Lower leg skin (tissue), 4 donors: ENCODE data around the gene ELMO3. TPM values are rescaled to one million over a fixed set of nuclear protein-coding genes. Genes with fewer than 3 reads are reported as not detected.

ENCODE experiments used
- DNase-seq, 2 donors: peaks; one replicate each; pipeline ENCODE4 v3.0.0-alpha.2; 2019; ENCODE audit warnings: low spot score in 2 of 2
- H3K4me3 ChIP-seq: fragments of 200-600 bp; sonication (generic); 2 replicates; pipeline ENCODE4 v1.5.1; 2017; ENCODE audit warnings: mild to moderate bottlenecking, low read depth; ENCODE audit not compliant: poor library complexity, severe bottlenecking
- POLR2A ChIP-seq, 2 donors: fragments of 450-650 bp; IDR thresholded peaks; one replicate each; pipeline ENCODE4 v1.6.1; 2016 to 2017; ENCODE audit warnings: antibody characterized with exemption in 2 of 2, mild to moderate bottlenecking in 1 of 2, moderate library complexity in 1 of 2
- WGBS, 2 donors: methylation state at CpG; one replicate each; pipeline ENCODE4 v1.1.5; 2018; 5-methylcytosine and 5-hydroxymethylcytosine counted together
- intact Hi-C: fragments of 100-400 bp; cut with DNase I; formaldehyde crosslinking; loops from one replicate; pipeline ENCODE4 v1.15.0; 2023; ENCODE audit warnings: low total_unique reads
- total RNA-seq, 4 donors: library from RNA; depleted of rRNA; stranded (reverse); fragments of >200 nt; gene quantifications; one replicate each; pipeline ENCODE4 v1.1.0, GENCODE V29; 2016
- TF ChIP-seq, protein P1 (sequence below), 3 donors: fragments of 450-650 bp; IDR thresholded peaks; one replicate each; pipeline ENCODE4 v1.5.1; 2016; ENCODE audit warnings: antibody characterized with exemption in 3 of 3, mild to moderate bottlenecking in 3 of 3, moderate library complexity in 2 of 3

Gene ELMO3
- total RNA-seq, 4 donors from 2014 or later = 37.2 to 62.2 (median 51.6) TPM

DNA sequence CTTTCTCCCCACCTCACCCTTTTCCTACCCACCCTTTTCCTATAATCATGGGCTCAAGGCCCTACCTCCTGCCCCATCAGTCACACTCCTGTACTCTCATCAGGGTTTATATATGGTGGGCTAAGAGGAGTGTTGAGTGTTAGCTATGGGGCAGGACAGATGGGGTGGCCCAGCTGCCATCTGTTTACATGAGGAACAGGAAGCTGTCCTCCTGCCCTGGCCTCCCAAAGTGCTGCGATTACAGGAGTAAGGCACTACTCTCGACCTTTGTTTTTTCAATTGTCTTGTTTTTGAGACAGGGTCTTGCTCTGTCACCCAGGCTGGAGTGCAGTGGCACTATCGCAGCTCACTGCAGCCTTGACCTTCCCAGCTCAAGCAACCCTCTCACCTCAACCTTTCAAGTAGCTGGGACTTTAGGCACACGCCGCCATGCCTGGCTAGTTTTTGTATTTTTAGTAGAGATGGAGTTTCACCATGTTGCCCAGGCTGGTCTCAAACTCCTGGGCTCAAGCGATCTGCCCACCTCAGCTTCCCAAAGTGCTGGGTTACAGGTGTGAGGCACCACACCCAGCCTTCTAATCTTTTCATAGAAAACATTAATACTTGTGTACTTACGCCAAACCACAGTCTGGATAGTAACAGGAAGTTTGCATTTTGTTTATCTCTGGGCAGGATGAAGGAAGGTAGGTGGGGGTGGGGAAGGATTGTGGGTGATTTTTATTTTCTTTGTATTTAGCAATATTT lies 40.9 kb upstream of the ELMO3 start:
- intact Hi-C loops = loop anchor here (5.0 kb wide), 1 partner anchor 181 kb away; no protein-coding TSS in a partner anchor
- H3K4me3 ChIP-seq = no peak overlapping the region
- 70 to 80% methylated on average over 7 of the region's 7 CpGs for WGBS, 2 donors
- TF ChIP-seq, protein P1, sequence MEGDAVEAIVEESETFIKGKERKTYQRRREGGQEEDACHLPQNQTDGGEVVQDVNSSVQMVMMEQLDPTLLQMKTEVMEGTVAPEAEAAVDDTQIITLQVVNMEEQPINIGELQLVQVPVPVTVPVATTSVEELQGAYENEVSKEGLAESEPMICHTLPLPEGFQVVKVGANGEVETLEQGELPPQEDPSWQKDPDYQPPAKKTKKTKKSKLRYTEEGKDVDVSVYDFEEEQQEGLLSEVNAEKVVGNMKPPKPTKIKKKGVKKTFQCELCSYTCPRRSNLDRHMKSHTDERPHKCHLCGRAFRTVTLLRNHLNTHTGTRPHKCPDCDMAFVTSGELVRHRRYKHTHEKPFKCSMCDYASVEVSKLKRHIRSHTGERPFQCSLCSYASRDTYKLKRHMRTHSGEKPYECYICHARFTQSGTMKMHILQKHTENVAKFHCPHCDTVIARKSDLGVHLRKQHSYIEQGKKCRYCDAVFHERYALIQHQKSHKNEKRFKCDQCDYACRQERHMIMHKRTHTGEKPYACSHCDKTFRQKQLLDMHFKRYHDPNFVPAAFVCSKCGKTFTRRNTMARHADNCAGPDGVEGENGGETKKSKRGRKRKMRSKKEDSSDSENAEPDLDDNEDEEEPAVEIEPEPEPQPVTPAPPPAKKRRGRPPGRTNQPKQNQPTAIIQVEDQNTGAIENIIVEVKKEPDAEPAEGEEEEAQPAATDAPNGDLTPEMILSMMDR (IDR thresholded peaks at IDR 0.05) = no peak
- no peak for TF ChIP-seq POLR2A (IDR thresholded peaks at IDR 0.05)
- no peak for DNase-seq

DNA sequence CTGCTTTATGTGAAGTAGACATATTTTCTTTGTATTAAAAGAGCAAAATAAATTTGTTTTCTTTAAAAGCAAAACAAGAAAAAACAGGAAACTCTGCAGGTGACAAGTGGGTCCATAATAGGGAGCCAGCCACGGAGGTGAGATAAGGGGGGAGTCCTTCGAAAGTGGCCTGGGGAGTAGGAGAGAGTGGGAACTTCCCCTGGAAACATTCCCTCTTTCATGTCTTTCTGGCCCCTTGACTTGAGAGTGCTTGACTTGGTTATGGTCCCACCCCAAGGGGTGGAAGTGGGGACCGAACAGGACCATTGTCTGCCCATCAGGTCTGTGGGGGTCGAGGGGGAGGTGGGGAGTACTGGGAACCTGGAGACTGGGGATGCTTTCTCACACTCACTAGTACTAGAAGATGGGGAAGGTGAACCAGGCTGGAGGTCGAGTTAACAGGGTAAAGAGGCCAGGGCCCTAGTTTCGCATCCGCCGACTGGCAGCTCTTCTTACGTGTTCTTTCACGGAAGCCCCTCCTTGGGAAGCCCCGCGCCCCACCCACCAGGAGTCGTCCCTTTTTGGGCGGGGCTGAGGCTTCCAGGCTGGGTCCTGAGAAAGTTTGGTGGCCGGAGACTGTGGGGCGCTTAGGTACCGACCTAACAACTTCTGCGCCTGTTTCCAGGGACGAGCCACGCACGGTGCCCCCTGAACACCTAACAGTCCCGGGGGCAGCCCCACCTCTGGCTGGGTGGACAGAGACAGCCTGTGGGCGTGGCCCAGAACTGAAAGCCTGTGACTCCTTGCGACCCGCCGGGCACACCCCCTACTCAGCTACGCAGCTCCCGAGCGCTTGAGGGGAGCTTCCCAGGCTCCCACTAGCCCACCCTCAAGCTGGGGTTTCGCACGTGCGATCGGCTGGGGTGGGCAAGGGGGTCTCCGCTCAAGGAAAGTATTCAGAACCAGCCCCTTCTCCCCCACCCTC lies 40.0 kb upstream of the ELMO3 start:
- peak overlapping the region; percentile 89 for H3K4me3 ChIP-seq
- WGBS, 2 donors = 6 to 9% methylated on average over 20 to 29 of the region's 34 CpGs
- intact Hi-C loops = loop anchor here (5.0 kb wide), 1 partner anchor 182 kb away; no protein-coding TSS in a partner anchor
- TF ChIP-seq, protein P1 (IDR thresholded peaks at IDR 0.05) = no peak
- no peak for TF ChIP-seq POLR2A (IDR thresholded peaks at IDR 0.05)
- DNase-seq = no peak

DNA sequence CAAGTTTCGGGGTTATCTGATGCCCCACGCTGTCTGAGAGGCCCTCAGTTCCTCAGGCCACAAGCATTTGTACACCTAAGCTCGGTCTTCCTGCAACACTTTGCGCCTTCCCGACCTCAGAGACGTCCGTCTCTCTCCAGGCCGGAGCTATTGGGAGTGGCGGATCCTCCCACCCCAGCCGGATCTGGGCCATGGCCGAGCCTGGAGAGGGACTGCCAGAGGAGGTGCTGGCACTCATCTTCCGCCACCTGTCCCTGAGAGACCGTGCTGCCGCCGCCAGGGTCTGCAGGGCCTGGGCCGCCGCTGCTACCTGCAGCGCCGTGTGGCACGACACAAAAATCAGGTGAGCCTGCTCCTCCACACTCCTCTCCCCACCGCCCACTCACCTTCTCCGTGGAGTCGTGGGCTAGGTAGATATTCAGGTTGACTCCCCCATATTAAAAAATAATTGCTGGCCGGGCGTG lies 37.3 kb upstream of the ELMO3 start:
- TF ChIP-seq POLR2A (IDR thresholded peaks at IDR 0.05) = no peak
- TF ChIP-seq, protein P1 (IDR thresholded peaks at IDR 0.05) = no peak
- 52 to 56% methylated on average over 21 to 25 of the region's 25 CpGs for WGBS, 2 donors
- peak in 1 of 2 donors; percentile 87 for DNase-seq
- intact Hi-C loops = no loop called here
- no peak overlapping the region for H3K4me3 ChIP-seq

DNA sequence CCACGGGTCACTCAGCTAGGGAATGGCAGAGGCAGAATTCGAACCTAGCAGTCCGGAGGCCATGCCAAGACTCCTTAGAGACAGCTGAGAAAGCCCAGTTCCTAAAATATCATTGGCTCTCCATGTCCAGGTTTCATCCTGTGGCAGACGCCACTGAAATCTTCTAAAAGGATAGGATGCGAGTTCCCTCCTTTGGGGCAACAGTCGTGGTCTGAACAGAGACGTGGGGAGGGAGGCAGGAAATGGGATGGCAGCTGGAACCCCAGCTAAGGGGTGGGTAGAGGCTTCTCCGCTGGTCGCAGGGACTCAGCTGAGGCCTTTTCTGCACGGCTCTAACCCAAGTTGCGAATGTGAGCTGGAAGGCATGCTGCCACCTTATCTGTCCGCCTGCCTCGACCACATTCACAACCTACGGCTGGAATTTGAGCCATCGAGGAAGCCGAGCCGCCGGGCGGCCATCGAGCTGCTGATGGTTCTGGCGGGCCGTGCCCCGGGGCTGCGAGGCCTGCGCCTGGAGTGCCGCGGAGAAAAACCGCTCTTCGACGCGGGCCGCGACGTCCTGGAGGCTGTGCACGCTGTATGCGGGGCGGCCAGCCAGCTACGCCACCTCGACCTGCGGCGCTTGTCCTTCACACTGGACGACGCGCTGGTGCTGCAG lies 36.3 kb upstream of the ELMO3 start:
- 41 to 49% methylated on average over 34 to 44 of the region's 44 CpGs for WGBS, 2 donors
- intact Hi-C loops = no loop called here
- H3K4me3 ChIP-seq = no peak overlapping the region
- DNase-seq = peak in 1 of 2 donors; percentile 84
- TF ChIP-seq, protein P1 (IDR thresholded peaks at IDR 0.05) = no peak
- no peak for TF ChIP-seq POLR2A (IDR thresholded peaks at IDR 0.05)

DNA sequence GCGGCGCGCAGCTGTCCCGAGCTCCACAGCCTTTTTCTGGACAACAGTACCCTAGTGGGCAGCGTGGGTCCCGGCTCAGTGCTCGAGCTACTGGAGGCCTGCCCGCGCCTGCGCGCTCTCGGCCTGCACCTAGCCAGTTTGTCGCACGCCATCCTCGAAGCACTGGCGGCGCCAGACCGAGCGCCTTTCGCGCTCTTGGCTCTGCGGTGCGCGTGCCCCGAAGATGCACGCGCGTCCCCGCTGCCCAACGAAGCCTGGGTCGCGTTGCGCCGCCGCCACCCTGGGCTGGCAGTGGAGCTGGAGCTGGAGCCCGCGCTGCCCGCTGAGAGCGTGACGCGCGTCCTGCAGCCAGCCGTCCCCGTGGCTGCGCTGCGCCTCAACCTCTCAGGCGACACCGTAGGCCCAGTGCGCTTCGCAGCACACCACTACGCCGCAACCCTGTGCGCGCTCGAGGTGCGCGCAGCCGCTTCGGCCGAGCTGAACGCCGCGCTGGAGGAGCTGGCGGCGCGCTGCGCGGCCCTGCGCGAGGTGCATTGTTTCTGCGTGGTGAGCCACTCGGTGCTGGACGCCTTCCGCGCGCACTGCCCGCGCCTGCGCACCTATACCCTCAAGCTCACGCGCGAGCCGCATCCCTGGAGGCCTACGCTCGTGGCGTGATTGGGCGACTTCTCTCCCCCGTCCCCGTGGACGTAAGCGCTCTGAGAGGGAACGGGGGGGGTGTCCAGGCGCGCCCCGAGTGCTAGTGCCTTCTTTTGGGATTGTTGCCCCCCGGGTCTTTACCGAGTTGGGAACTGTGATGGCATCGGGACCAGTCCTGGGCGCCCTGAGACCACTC lies 35.5 kb upstream of the ELMO3 start:
- intact Hi-C loops = no loop called here
- H3K4me3 ChIP-seq = peak overlapping the region; percentile 16
- TF ChIP-seq, protein P1 (IDR thresholded peaks at IDR 0.05) = no peak
- no peak for TF ChIP-seq POLR2A (IDR thresholded peaks at IDR 0.05)
- WGBS, 2 donors = 10 to 12% methylated on average over 57 to 85 of the region's 99 CpGs
- peak in 1 of 2 donors; percentile 90 for DNase-seq
